NCI-H1105 treated with DMSO at 0.1 percent for 48 hours (cell line): ENCODE results near the gene CTPS2.
"Not testable (repeated sequence)": the region's sequence is repeated elsewhere in the genome, so short reads cannot be mapped to it uniquely, and the experiment has no call there.

Experiments
- DNase-seq: peaks from one replicate; lab custom pipeline; 2025; lab: John Stamatoyannopoulos, UW

CTPS2 gene

DNA sequence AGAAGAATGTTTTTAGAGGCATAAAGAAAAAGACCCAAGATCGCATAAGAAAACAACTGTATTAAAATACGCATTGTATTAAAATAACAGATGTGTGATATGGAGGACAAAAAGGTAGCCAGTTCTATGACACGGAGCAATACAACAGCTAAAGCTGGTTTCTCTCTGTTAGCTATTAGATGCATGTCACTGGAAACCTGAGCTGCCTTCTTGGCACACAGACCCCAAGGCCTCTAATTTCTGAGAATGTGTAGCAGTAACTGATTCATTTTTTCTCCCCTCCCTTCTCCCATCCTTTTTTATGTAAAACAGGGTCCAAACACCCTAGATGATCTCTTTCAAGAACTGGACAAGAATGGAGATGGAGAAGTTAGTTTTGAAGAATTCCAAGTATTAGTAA lies 58.4 kb downstream of the CTPS2 start:
- DNase-seq, result no peak

DNA sequence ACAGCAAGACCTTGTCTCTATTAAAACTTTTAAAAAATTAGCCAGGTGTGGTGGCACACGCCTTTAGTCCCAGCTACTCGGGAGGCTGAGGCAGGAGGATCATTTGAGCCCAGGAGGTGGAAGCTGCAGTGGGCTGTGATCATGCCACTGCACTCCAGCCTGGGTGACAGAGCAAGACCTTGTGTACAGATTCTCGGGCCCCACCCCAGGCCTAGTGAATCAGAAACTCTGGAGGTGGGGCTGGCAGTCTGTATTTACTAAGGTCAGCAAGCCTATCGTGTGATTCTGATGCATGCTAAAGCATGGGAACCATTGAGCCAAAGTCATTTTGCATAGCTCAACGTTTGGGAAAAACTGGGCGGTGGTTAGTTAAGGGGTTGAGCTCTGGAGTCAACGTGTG lies 59.0 kb downstream of the CTPS2 start:
- no peak for DNase-seq

GRCh38 chrX:16651391-16652024 lies 61.0 kb downstream of the CTPS2 start:
- no peak for DNase-seq

DNA sequence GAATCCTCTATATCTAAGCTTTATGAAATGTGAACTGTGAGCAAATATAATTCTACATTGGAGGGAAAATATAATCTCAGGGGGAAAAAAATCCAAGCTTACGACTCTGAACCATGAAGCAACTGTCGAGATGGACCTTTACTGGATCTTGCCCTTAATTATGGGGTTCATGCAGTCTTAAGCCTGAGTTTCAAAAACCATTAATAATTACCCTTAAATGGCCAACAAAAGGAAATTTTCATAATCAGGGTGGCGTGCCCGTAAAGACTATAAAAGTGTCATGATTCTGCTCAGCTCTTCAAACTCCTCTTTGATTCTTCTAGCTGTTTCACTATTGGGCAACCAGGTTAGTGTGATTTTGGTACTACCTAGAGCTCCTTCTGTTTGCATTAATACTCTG lies 62.6 kb downstream of the CTPS2 start, which contains the start of gene S100G:
TSS of gene S100G (plus strand) at position 301 of the 400 bp plus-strand sequence. CDS start 849 bp downstream, outside the sequence.
- DNase-seq, result no peak

DNA sequence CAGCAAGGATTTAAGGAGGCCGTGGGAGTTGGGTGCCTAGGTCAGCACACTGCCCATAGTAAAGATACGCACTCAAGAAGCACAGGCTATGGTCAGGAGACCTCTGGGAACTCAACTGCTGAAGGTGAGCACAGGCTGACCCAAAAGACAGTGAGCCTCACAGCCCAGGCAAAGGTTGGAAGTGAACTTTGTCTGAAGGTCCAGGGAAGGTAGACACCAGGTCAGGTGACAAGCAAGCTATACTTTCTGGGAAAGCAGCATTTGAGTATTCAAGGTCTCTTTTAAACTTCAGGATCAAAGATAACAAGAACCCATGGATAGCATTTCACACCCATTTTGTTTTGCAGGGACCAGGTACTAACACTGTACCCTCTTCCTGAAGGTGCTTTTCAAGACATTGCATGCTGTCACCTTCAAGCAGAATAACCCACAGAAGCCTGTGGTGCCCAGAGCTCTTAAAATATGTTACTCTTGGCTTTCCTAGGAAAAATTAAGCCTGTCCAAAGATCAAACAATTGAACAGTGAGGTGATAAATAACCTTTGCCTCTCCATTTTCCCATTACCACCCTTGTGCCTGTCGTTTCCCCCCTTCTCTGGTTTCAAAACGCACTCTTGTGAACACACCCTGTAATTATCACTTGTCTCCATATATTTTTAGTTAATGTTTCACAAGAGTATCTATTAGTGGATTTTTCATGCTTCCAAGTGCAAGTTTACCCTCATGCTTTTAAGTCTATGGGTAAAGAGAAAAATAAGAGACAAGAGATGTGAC lies 65.9 kb downstream of the CTPS2 start:
- DNase-seq, result no peak

DNA sequence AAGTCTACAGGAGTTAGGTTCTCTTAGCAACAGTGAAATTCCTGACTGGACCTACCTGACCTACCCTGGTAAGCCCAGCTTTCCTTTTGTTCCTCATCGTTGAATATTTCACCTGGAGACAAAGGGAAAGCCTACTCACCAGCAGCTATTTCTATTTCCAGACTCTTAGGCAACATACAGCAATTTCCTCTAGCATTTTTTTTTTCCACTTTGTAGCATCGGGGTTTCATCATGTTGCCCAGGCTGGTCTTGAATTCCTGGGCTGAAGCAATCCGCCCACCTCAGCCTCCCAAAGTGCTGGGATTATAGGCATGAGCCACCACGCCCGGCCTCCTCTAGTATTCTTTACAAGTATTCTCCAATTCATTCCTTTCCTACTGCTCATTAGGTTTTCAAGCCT lies 69.3 kb downstream of the CTPS2 start:
- no peak for DNase-seq

- DNase-seq, result no peak
Measured at GRCh38 chrX:16640823-16641222, 71.6 kb downstream of the CTPS2 start.

DNA sequence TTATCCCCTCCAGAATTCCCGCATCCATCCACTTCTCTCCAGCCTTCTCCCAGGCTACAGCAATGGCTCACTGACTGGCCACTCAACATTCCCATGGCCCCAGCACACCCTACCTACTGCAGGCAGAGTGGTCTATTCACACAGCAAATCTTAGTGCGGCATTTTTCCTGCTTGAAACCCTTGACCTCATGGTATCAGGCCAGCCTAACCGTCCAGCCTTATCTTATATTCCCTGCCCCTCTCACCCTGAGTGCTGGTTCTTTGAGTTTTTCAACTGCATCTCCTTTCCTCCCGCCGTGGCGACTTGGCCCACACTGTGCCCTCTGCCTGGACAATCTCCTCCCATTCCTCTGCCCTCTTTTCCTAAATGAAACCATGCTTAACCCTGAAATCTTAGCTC lies 72.5 kb downstream of the CTPS2 start:
- no peak for DNase-seq

DNA sequence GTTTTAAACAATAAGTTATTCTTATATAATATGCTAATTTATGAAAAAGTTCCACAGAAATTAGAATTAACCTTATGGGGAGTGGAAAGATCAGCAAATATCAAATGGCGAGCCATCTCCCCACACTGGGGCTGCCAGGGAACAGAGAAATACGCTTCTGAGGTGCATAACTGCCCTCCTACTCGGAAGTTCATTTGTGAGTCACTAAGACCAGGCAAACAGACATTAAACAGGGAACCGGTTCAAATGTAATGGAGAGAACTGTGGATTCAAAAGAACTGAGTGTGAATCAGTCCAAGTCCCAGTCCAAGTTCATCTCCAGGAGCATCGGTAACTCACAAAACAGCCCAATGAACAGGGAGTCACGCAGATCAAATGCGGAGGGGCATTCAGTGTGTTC lies 73.9 kb downstream of the CTPS2 start:
- DNase-seq, result no peak

GRCh38 chrX:16635596-16635995 lies 76.9 kb downstream of the CTPS2 start:
- DNase-seq, result no peak

DNA sequence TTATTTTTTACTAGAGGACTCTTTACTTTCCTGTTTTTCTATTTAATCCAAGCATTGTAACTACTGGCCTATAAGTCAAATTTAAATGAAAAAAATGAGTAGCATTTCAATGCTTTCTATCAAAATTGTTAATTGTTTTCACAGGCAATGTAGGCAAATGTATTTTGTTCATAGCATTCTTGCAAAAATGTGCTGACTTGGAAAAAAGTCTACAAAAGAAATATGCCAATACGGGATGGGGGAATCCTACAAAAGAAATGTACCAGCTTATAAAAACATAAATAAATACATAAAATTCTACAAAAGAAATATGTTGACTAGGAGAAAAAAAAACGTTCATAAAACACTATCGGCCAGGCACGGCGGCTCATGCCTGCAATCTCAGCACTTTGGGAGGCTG lies 77.4 kb downstream of the CTPS2 start:
- DNase-seq, result no peak

- DNase-seq, result no peak
Measured at GRCh38 chrX:16633754-16634153, 78.7 kb downstream of the CTPS2 start.

DNA sequence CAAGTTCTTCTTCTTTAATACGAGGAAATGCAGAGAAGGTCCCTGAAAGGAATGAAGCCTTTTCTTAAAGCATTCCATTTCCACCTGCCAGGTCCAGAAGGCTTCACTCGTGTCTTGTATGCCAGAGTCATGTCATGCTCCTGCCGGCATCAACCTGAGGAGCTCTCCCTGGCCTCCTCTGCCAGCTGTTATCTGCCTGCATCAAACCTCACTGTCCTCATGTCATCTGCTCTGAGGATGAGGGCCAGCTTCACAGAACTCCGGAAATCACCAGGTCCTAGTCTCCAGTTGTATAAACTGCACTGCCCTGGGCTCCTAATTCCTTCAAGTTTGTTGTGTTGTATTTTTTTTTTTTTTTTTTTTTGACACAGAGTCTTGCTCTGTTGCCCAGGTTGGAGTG lies 82.6 kb downstream of the CTPS2 start:
- DNase-seq, result no peak

- no peak for DNase-seq
Measured at GRCh38 chrX:16628946-16629595, 83.4 kb downstream of the CTPS2 start.

DNA sequence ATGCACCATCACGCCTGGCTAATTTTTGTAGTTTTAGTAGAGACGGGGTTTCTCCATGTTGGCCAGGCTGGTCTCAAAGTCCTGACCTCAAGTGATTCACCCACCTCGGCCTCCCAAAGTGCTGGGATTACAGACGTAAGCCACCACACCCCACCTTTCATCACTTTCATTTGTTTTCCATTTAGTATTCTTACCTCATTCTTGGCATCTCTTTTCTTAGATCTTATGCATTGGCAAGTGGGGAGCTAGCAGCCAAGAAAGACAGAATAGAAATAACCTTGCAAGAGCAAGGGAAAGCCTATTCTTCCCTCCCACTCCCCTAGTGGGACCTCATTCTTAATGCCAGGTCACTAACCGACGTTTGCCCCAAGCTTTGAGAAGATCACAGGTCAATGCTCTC lies 84.0 kb downstream of the CTPS2 start:
- not testable (repeated sequence) for DNase-seq

DNA sequence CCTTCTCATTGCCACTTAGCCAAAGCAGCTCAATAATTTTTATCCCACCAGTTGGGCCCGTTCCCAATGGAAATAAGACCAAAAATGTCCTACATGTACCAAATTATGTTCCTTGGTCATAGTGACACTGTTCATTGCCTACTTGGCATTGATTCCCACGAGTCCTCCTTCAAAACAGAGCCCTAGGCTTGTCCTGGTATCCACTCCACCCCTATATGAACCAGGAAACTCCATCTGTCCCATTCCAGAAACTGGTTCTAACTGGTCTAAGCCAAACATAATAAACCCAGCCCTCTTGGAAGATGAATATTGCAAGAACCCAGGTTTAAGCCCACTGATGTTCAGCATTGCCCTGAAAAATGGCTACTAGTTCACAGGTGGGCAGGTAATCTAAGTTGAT lies 93.4 kb downstream of the CTPS2 start:
- no peak for DNase-seq

GRCh38 chrX:16618422-16618821 lies 94.0 kb downstream of the CTPS2 start:
- DNase-seq, result no peak

DNA sequence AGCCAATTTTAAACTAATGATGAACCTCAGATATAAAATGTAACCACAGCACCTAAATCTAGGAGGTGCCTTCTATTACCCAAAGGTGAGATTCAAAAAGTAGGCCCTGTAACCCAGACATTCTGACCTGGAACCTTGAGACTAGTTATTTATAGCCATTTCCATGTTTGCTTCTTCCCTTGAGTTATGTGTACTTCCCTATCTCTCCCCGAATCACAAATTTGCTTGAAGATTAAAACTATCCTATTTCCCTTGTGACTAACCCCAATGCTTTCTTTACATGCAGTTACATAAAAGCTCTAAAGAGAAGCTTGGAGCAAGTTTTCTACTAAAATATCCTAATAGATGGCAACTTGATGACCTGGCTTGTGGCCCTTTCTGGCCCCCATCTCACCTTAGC lies 95.1 kb downstream of the CTPS2 start:
- no peak for DNase-seq

GRCh38 chrX:16612257-16612897 lies 100.1 kb downstream of the CTPS2 start:
- no peak for DNase-seq

DNA sequence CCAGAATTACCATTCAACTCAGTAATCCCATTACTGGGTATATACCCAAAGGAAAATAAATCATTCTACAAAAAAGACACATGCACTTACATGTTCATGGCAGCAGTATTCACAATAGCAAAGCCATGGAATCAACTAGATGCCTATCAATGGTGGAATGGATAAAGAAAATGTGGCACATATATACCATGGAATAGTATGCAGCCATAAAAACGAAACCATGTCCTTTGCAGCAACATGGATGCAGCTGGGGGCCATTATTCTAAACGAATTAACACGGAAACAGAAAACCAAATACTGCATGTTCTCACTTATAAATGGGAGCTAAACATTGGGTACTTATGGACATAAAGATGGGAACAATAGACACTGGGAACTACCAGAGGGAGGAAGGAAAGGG lies 101.8 kb downstream of the CTPS2 start:
- not testable (repeated sequence) for DNase-seq

- no peak for DNase-seq
Measured at GRCh38 chrX:16610121-16610621, 102.3 kb downstream of the CTPS2 start.

- no peak for DNase-seq
Measured at GRCh38 chrX:16606142-16606720, 106.2 kb downstream of the CTPS2 start.
